Liver (tissue), 9 donors: ENCODE results near the gene WDR86. TPM values are rescaled to one million over a fixed set of nuclear protein-coding genes. Genes with fewer than 3 reads are reported as not detected.

Source experiments
- DNase-seq: peaks from one replicate; pipeline ENCODE4 v3.0.0-alpha.2; 2017; ENCODE audit warnings: low spot score
- H3K27ac ChIP-seq, 2 donors: one replicate each; pipeline ENCODE4 v1.7.0; 2013; ENCODE audit warnings: inconsistent platforms in 2 of 2, low read length in 2 of 2, control low read depth in 1 of 2, low read depth in 1 of 2, mild to moderate bottlenecking in 1 of 2
- H3K27me3 ChIP-seq, 4 donors: one replicate each; pipeline versions ENCODE4 v1.6.1 to v1.7.0; 2013; ENCODE audit warnings: low read length in 3 of 4, inconsistent platforms in 1 of 4, mild to moderate bottlenecking in 1 of 4, moderate library complexity in 1 of 4; ENCODE audit not compliant: control insufficient read depth in 4 of 4, insufficient read depth in 4 of 4
- H3K36me3 ChIP-seq, 4 donors: one replicate each; pipeline versions ENCODE4 v1.6.1 to v1.7.0; 2013; ENCODE audit warnings: low read length in 3 of 4, mild to moderate bottlenecking in 3 of 4, low read depth in 1 of 4, moderate library complexity in 1 of 4; ENCODE audit not compliant: control insufficient read depth in 4 of 4, insufficient read depth in 3 of 4
- H3K4me1 ChIP-seq, 4 donors: one replicate each; pipeline versions ENCODE4 v1.6.1 to v1.7.0; 2013; ENCODE audit warnings: low read length in 3 of 4, mild to moderate bottlenecking in 3 of 4, moderate library complexity in 1 of 4; ENCODE audit not compliant: control insufficient read depth in 4 of 4, insufficient read depth in 4 of 4
- H3K4me3 ChIP-seq, 3 donors: one replicate each; pipeline versions ENCODE4 v1.6.1 to v1.7.0; 2013; ENCODE audit warnings: low read length in 3 of 3, control low read depth in 1 of 3, low read depth in 1 of 3, mild to moderate bottlenecking in 1 of 3
- H3K9ac ChIP-seq, 2 donors: one replicate each; pipeline ENCODE4 v1.7.0; 2013; ENCODE audit warnings: low read length in 2 of 2, mild to moderate bottlenecking in 2 of 2, moderate library complexity in 2 of 2, control low read depth in 1 of 2, low read depth in 1 of 2
- H3K9me3 ChIP-seq, 4 donors: one replicate each; pipeline versions ENCODE4 v1.6.1 to v1.7.0; 2013; ENCODE audit warnings: low read length in 3 of 4; ENCODE audit not compliant: control insufficient read depth in 4 of 4
- EGR1 ChIP-seq, 2 donors: IDR thresholded peaks; 2 replicates each; pipeline ENCODE4 v1.6.1; 2016 to 2018; ENCODE audit warnings: antibody characterized with exemption in 2 of 2, low read depth in 2 of 2
- FOXA1 ChIP-seq: IDR thresholded peaks from 2 replicates; pipeline ENCODE4 v1.6.1; 2016; ENCODE audit warnings: antibody characterized with exemption
- FOXA2 ChIP-seq: IDR thresholded peaks from 2 replicates; pipeline ENCODE4 v1.6.1; 2016; ENCODE audit warnings: antibody characterized with exemption
- GABPA ChIP-seq, 2 donors: IDR thresholded peaks in 1 of 2; conservative IDR thresholded peaks in 1 of 2; 2 replicates each; pipeline ENCODE4 v1.6.1; 2016; ENCODE audit warnings: antibody characterized with exemption in 2 of 2, mild to moderate bottlenecking in 1 of 2, moderate library complexity in 1 of 2
- HNF4A ChIP-seq, 2 donors: conservative IDR thresholded peaks; 2 replicates each; pipeline ENCODE4 v1.6.1; 2016; ENCODE audit warnings: antibody characterized with exemption in 2 of 2, mild to moderate bottlenecking in 2 of 2
- HNF4G ChIP-seq: IDR thresholded peaks from 2 replicates; pipeline ENCODE4 v1.6.1; 2016; ENCODE audit warnings: antibody characterized with exemption
- JUND ChIP-seq, 2 donors: IDR thresholded peaks; 2 replicates each; pipeline ENCODE4 v1.6.1; 2016; ENCODE audit warnings: antibody characterized with exemption in 2 of 2
- MAX ChIP-seq: IDR thresholded peaks from 2 replicates; pipeline ENCODE4 v1.6.1; 2016; ENCODE audit warnings: antibody characterized with exemption
- NR2F2 ChIP-seq: IDR thresholded peaks from 2 replicates; pipeline ENCODE4 v1.6.1; 2016; ENCODE audit warnings: antibody characterized with exemption
- RAD21 ChIP-seq, 2 donors: IDR thresholded peaks; 2 replicates each; pipeline ENCODE4 v1.6.1; 2016; ENCODE audit warnings: antibody characterized with exemption in 2 of 2, mild to moderate bottlenecking in 2 of 2
- REST ChIP-seq: IDR thresholded peaks from 2 replicates; pipeline ENCODE4 v1.6.1; 2016; ENCODE audit warnings: antibody characterized with exemption, mild to moderate bottlenecking
- RXRA ChIP-seq, 2 donors: IDR thresholded peaks; 2 replicates each; pipeline ENCODE4 v1.6.1; 2017 to 2018; ENCODE audit warnings: antibody characterized with exemption in 2 of 2, mild to moderate bottlenecking in 1 of 2
- SP1 ChIP-seq: IDR thresholded peaks from 2 replicates; pipeline ENCODE4 v1.6.1; 2018; ENCODE audit warnings: antibody characterized with exemption, mild to moderate bottlenecking
- TAF1 ChIP-seq: conservative IDR thresholded peaks from 2 replicates; pipeline ENCODE4 v1.6.1; 2016; ENCODE audit warnings: antibody characterized with exemption, mild to moderate bottlenecking
- YY1 ChIP-seq: IDR thresholded peaks from 2 replicates; pipeline ENCODE4 v1.6.1; 2016; ENCODE audit warnings: antibody characterized with exemption, mild to moderate bottlenecking
- WGBS: extraction: QIAGEN DNeasy Blood & Tissue Kit; methylation state at CpG from one replicate; pipeline ENCODE4 v1.1.7; 2013; 5-methylcytosine and 5-hydroxymethylcytosine counted together
- polyA plus RNA-seq, 2 donors: library from polyadenylated mRNA; stranded (reverse) in 1 of 2; unstranded in 1 of 2; fragments of 200-250 nt in 1 of 2; fragments of >200 nt in 1 of 2; fragmentation: Nextera tagmentation in 1 of 2; extraction: Ambion mirVana in 1 of 2; gene quantifications; one replicate each; pipeline versions ENCODE4 v1.2.1 to v1.2.3, GENCODE V29; 2013 to 2015
- total RNA-seq, 2 donors: library from RNA; depleted of rRNA; stranded (reverse); fragments of >200 nt; gene quantifications; one replicate each; pipeline ENCODE4 v1.2.3, GENCODE V29; 2014
- TF ChIP-seq, protein P1 (sequence below): fragments of 150-350 bp; IDR thresholded peaks from 2 replicates; pipeline ENCODE4 v1.5.1; 2017; ENCODE audit warnings: improper control_type of control experiment, low read depth, low read length; ENCODE audit not compliant: missing input control
- TF ChIP-seq, protein P2 (sequence below): IDR thresholded peaks from 2 replicates; pipeline ENCODE4 v1.6.1; 2016; ENCODE audit warnings: antibody characterized with exemption
- donor health status: healthy.
- donor health status: healthy.
- donor health status: healthy.
- donor health status: healthy.
- donor health status: healthy.

The WDR86 gene
- total and polyA plus RNA-seq, 4 donors: 0.35 to 4.9 (median 0.77) TPM

- no peak for DNase-seq
- no peak overlapping the region for H3K27ac ChIP-seq
- H3K36me3 ChIP-seq: no peaks in the 10 kb centered on the region
- H3K9ac ChIP-seq: no peak overlapping the region
- no peaks in the 10 kb centered on the region for H3K9me3 ChIP-seq
- H3K4me3 ChIP-seq: no peak overlapping the region
- WGBS: 96% methylated on average over 1 of the region's 1 CpG
- peaks cover 0 to 3% (median 2%) of the 10 kb centered on the region in 4 donors for H3K4me1 ChIP-seq
- TF ChIP-seq, protein P1, sequence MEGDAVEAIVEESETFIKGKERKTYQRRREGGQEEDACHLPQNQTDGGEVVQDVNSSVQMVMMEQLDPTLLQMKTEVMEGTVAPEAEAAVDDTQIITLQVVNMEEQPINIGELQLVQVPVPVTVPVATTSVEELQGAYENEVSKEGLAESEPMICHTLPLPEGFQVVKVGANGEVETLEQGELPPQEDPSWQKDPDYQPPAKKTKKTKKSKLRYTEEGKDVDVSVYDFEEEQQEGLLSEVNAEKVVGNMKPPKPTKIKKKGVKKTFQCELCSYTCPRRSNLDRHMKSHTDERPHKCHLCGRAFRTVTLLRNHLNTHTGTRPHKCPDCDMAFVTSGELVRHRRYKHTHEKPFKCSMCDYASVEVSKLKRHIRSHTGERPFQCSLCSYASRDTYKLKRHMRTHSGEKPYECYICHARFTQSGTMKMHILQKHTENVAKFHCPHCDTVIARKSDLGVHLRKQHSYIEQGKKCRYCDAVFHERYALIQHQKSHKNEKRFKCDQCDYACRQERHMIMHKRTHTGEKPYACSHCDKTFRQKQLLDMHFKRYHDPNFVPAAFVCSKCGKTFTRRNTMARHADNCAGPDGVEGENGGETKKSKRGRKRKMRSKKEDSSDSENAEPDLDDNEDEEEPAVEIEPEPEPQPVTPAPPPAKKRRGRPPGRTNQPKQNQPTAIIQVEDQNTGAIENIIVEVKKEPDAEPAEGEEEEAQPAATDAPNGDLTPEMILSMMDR: no peak
- TF ChIP-seq HNF4A (conservative IDR thresholded peaks at IDR 0.05) (no peak), TAF1 (no peak), RAD21 (IDR thresholded peaks at IDR 0.05) (no peak), MAX (no peak), REST (no peak), NR2F2 (no peak), RXRA (IDR thresholded peaks at IDR 0.05) (no peak), YY1 (no peak), SP1 (no peak), FOXA1 (no peak)
- TF ChIP-seq, protein P2, sequence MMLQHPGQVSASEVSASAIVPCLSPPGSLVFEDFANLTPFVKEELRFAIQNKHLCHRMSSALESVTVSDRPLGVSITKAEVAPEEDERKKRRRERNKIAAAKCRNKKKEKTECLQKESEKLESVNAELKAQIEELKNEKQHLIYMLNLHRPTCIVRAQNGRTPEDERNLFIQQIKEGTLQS: no peak
- H3K27me3 ChIP-seq: no peaks in the 10 kb centered on the region
These were observed 34.8 kb upstream of the WDR86 start for GRCh38 chr7:151444632-151445031.

DNA sequence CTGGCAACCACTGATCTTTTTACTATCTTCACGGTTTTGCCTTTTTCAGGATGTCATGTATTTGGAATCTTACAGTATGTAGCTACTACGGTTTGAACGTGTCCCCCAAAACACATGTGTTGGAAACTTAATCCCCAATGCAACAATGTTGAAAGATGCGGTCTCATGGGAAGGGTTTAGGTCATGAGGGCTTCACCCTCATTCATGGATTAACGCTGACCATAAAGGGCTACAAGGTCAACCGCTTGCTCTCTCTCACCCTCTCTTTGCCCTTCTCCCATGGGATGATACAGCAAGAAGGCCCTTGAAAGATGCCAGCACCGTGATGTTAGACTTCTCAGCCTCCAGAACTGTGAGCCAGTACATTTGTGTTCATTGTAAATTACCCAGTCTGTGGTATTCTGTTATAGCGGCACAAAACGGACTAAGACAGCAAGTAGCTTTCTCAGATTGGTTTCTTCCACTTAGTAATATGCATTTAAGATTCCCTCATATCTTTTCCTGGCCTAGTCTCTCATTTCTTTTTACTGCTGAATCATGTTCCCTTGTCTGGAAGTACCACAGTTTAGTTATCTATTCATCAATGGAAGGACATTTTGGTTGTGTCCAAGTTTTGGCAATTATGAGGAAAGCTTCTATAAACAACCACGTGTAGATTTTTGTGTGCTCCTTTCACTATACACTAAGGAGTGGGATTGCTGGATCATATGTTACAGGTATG, 33.1 kb upstream of the WDR86 start:
- Histone ChIP-seq H3K4me1 (peaks cover 0 to 5% (median under 1%) of the 10 kb centered on the region in 4 donors), H3K27ac (no peak overlapping the region), H3K27me3 (no peaks in the 10 kb centered on the region), H3K4me3 (no peak overlapping the region), H3K36me3 (no peaks in the 10 kb centered on the region), H3K9ac (no peak overlapping the region), H3K9me3 (no peaks in the 10 kb centered on the region)
- 89% methylated on average over 10 of the region's 10 CpGs for WGBS
- DNase-seq: no peak
- TF ChIP-seq RAD21 (IDR thresholded peaks at IDR 0.05) (no peak), FOXA1 (no peak), RXRA (IDR thresholded peaks at IDR 0.05) (no peak), GABPA (IDR thresholded peaks at IDR 0.05 in 1 of 2, conservative IDR thresholded peaks at IDR 0.05 in 1 of 2) (no peak), REST (no peak), FOXA2 (no peak), EGR1 (IDR thresholded peaks at IDR 0.05; ENCODE audit: low read depth in 2 of 2) (no peak), JUND (IDR thresholded peaks at IDR 0.05) (no peak), TAF1 (no peak), YY1 (no peak), HNF4G (no peak)
- TF ChIP-seq, protein P2: no peak
- TF ChIP-seq, protein P1: no peak
